Upper lobe of left lung (tissue), 6 donors: Measurements from ENCODE around the gene XIST. TPM values are rescaled to one million over a fixed set of nuclear protein-coding genes. Genes with fewer than 3 reads are reported as not detected.
"Not testable (repeated sequence)": the region's sequence is repeated elsewhere in the genome, so short reads cannot be mapped to it uniquely, and the experiment has no call there.

ENCODE experiments used
- ATAC-seq, 2 donors: fragments of 200-7000 bp; cut with Tn5 transposase; one replicate each; pipeline ENCODE4 v1.9.1; 2022; ENCODE audit warnings: mild to moderate bottlenecking in 2 of 2, moderate library complexity in 2 of 2; ENCODE audit not compliant: low FRiP score in 2 of 2
- DNase-seq, 2 donors: peaks; one replicate each; pipeline ENCODE4 v3.0.0-alpha.2; 2019 to 2020
- H3K27ac ChIP-seq, 4 donors: fragments of 200-600 bp; sonication (generic); one replicate each; pipeline ENCODE4 v1.5.1; 2016 to 2019
- H3K27me3 ChIP-seq, 4 donors: fragments of 200-600 bp; sonication (generic); one replicate each; pipeline ENCODE4 v1.5.1; 2017 to 2019
- H3K36me3 ChIP-seq, 4 donors: fragments of 200-600 bp; sonication (generic); one replicate each; pipeline ENCODE4 v1.5.1; 2016 to 2019
- H3K4me1 ChIP-seq, 4 donors: fragments of 200-600 bp; sonication (generic); one replicate each; pipeline ENCODE4 v1.5.1; 2018 to 2019
- H3K4me3 ChIP-seq, 4 donors: fragments of 200-600 bp; sonication (generic); one replicate each; pipeline ENCODE4 v1.5.1; 2017 to 2019; ENCODE audit warnings: mild to moderate bottlenecking in 2 of 4, moderate library complexity in 1 of 4
- H3K9me3 ChIP-seq, 4 donors: fragments of 200-600 bp; sonication (generic); one replicate each; pipeline ENCODE4 v1.5.1; 2018 to 2019
- EP300 ChIP-seq, 4 donors: sonication (generic); formaldehyde crosslinking; IDR thresholded peaks; one replicate each; pipeline ENCODE4 v1.5.1; 2017; ENCODE audit warnings: antibody characterized with exemption in 4 of 4, control low read depth in 2 of 4
- POLR2A ChIP-seq, 4 donors: fragments of 450-650 bp; IDR thresholded peaks; one replicate each; pipeline ENCODE4 v1.5.1; 2016 to 2017; ENCODE audit warnings: antibody characterized with exemption in 4 of 4, mild to moderate bottlenecking in 2 of 4
- POLR2AphosphoS5 ChIP-seq, 2 donors: sonication (generic); formaldehyde crosslinking; IDR thresholded peaks; one replicate each; pipeline ENCODE4 v1.5.1; 2017; ENCODE audit warnings: antibody characterized with exemption in 2 of 2
- WGBS, 2 donors: methylation state at CpG; one replicate each; pipeline ENCODE4 v1.1.5; 2017 to 2018; 5-methylcytosine and 5-hydroxymethylcytosine counted together
- small RNA-seq, 4 donors: library from RNA; depleted of rRNA; stranded (forward); fragments of <200 nt; gene quantifications; one replicate each; pipeline ENCODE3, GENCODE V24; 2016
- total RNA-seq, 6 donors: library from RNA; depleted of rRNA in 4 of 6; stranded (reverse); fragments of >200 nt in 4 of 6; gene quantifications; one replicate each; pipeline versions ENCODE4 v1.1.0 to v1.2.1, GENCODE V29; 2016 to 2021
- TF ChIP-seq, protein P1 (sequence below), 6 experiments: fragments of 450-650 bp in 4 of 6; fragments of 200-600 bp in 2 of 6; sonication (generic) in 2 of 6; IDR thresholded peaks; one replicate each; pipeline ENCODE4 v1.5.1; 2016 to 2019; ENCODE audit warnings: antibody characterized with exemption in 6 of 6
- donor health status: DM: no; HTN: no; CAD: no; lungs with moderate emphysema.
- donor health status: DM: no; HTN: yes; CAD: no; lungs with severe emphysema.

The XIST gene
- total RNA-seq, 6 donors from 2014 or later = under 0.01 to 402 (median 93.3) TPM

DNA sequence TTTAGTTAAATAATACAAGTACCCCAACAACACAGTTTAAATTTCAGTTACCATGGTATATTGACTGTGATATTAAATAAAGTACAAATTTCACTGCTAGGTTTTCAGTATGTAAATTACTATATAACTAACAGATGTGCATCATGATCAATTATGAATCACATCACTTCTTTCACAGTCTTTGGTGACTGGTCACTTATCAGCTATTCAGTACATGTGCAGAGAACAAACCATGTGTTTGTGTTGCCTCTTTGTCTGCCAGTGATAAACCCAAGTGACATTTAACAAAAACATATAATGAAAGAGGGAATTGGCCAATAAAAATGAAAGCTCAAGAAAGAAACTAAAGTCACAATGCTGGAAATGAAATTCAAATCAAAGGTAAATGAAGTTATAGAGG, 40.3 kb downstream of the XIST start:
- H3K4me3 ChIP-seq = no peak overlapping the region
- H3K4me1 ChIP-seq = no peaks in the 10 kb centered on the region
- ATAC-seq (no peak), DNase-seq (no peak)
- no peak overlapping the region for H3K27ac ChIP-seq
- H3K27me3 ChIP-seq = no peaks in the 10 kb centered on the region
- TF ChIP-seq EP300 (IDR thresholded peaks at IDR 0.05) (no peak), POLR2A (IDR thresholded peaks at IDR 0.05) (no peak), POLR2AphosphoS5 (IDR thresholded peaks at IDR 0.05) (no peak)
- TF ChIP-seq, protein P1, sequence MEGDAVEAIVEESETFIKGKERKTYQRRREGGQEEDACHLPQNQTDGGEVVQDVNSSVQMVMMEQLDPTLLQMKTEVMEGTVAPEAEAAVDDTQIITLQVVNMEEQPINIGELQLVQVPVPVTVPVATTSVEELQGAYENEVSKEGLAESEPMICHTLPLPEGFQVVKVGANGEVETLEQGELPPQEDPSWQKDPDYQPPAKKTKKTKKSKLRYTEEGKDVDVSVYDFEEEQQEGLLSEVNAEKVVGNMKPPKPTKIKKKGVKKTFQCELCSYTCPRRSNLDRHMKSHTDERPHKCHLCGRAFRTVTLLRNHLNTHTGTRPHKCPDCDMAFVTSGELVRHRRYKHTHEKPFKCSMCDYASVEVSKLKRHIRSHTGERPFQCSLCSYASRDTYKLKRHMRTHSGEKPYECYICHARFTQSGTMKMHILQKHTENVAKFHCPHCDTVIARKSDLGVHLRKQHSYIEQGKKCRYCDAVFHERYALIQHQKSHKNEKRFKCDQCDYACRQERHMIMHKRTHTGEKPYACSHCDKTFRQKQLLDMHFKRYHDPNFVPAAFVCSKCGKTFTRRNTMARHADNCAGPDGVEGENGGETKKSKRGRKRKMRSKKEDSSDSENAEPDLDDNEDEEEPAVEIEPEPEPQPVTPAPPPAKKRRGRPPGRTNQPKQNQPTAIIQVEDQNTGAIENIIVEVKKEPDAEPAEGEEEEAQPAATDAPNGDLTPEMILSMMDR (IDR thresholded peaks at IDR 0.05) = no peak
- no peaks in the 10 kb centered on the region for H3K36me3 ChIP-seq
- no peaks in the 10 kb centered on the region for H3K9me3 ChIP-seq

DNA sequence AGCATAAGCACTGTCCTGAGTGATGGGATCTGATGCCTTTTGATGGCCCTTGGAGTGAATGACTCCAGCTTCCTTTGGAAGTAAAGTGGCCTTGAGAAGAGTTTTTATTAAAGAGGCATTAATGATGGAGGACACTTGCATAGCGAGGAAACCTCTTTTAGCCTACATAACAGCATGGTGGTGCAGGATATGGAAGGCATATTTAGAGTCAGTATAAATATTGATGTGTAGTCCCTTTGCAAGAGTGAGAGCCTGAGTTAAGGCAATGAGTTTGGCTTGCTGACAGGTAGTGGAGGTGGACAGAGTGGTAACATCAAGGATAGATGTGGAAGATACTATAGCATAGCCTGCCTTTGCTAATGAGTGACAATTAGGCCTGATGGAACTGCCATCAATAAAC, 48.4 kb downstream of the XIST start:
- not testable (repeated sequence) for H3K4me1 ChIP-seq, H3K27me3 ChIP-seq, ATAC-seq, H3K27ac ChIP-seq, H3K4me3 ChIP-seq, H3K9me3 ChIP-seq, H3K36me3 ChIP-seq, DNase-seq
- WGBS, 2 donors = 90 to 100% methylated on average over 1 of the region's 1 CpG

DNA sequence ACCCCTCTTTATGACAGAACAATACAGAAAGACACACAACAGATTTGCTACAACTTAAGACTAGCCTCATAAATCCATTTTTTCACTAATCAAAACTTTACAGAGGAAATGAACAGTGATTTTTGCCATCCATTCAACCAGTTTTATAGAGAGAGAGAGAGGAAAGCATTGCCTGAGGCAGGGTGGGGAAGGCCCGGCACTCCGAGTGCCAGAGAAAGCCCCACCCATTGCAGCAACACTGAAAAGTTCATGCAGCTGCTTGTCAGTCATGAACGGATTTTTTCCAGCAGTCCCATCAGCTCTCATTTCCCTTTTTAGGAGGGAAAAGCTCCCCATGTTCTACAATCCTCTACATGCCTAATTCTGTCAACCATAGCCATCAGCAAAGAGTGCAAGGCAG, 52.6 kb downstream of the XIST start:
- Histone ChIP-seq H3K27me3 (no peaks in the 10 kb centered on the region), H3K36me3 (no peaks in the 10 kb centered on the region), H3K4me3 (no peak overlapping the region), H3K27ac (no peak overlapping the region), H3K9me3 (peaks cover 0 to 4% (median 0%) of the 10 kb centered on the region in 4 donors), H3K4me1 (no peaks in the 10 kb centered on the region)
- WGBS, 2 donors = 58 to 90% methylated on average over 2 to 3 of the region's 3 CpGs
- TF ChIP-seq POLR2AphosphoS5 (IDR thresholded peaks at IDR 0.05) = no peak
- TF ChIP-seq, protein P1 (IDR thresholded peaks at IDR 0.05) = no peak
- no peak for TF ChIP-seq EP300 (IDR thresholded peaks at IDR 0.05)
- TF ChIP-seq POLR2A (IDR thresholded peaks at IDR 0.05) = no peak
- ATAC-seq (no peak), DNase-seq (no peak)

DNA sequence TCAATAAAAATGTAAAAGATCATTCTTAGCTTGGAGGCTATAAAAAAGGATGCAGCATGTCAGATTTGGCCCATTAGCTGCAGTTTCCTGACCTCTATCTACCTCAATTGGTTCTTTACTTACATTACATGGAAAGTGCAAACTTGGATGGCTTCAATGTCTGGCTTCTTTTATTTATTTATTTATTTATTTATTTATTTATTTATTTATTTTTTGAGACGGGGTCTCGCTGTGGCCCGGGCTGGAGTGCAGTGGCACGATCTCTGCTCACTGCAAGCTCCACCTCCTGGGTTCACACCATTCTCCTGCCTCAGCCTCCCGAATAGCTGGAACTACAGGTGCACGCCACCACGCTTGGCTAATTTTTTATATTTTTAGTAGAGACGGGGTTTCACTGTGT, 60.0 kb downstream of the XIST start:
- not testable (repeated sequence) for H3K9me3 ChIP-seq, DNase-seq, H3K36me3 ChIP-seq, H3K27me3 ChIP-seq, H3K4me3 ChIP-seq, ATAC-seq, H3K4me1 ChIP-seq, H3K27ac ChIP-seq
- 87 to 89% methylated on average over 8 of the region's 8 CpGs for WGBS, 2 donors

DNA sequence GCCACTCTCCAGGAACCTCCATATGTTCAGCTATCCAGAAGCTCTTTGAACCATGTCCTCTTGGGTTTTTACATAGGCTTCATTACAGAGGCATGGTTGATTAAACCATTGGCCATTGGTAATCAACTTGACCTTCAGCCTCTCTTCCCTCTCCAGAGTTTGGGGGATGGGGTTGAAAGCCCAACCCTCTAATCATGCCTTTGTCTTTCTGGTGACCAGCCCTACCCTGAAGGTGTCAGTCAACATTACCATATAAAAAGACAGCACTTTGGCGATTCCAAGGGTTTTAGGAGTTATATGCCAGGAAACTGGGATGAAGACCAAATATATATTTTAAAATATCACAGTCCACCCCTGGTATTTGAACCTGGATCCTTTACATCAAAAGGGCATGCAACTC, 67.0 kb downstream of the XIST start:
- Histone ChIP-seq H3K4me1 (no peaks in the 10 kb centered on the region), H3K27me3 (no peaks in the 10 kb centered on the region), H3K9me3 (no peaks in the 10 kb centered on the region), H3K4me3 (no peak overlapping the region), H3K27ac (no peak overlapping the region), H3K36me3 (no peaks in the 10 kb centered on the region)
- TF ChIP-seq EP300 (IDR thresholded peaks at IDR 0.05) (no peak), POLR2A (IDR thresholded peaks at IDR 0.05) (no peak), POLR2AphosphoS5 (IDR thresholded peaks at IDR 0.05) (no peak)
- TF ChIP-seq, protein P1 (IDR thresholded peaks at IDR 0.05) = no peak
- ATAC-seq (no peak), DNase-seq (no peak)
- 15% methylated on average over 1 of the region's 1 CpG; no CpG with 5 or more reads in 1 of the 2 donors for WGBS, 2 donors

Small RNAs within 50 kb of the gene (small RNA-seq; reads per million reads assigned to genes)
- 0 reads per million in 4 donors for gene RF01880
